Measurements from ENCODE around the gene TIAL1. TPM values are rescaled to one million over a fixed set of nuclear protein-coding genes. Genes with fewer than 3 reads are reported as not detected.

The TIAL1 gene
- total RNA-seq, 1 experiment from 2014 or later, result 94.1 TPM

GRCh38 chr10:119643306-119644204 lies 46.8 kb upstream of the TIAL1 start:
- Histone ChIP-seq H3K79me2 (ENCODE audit: low read depth) (no peaks in the 10 kb centered on the region), H3K27ac (no peak overlapping the region), H3K9me3 (ENCODE audit: insufficient read depth, low read depth) (no peaks in the 10 kb centered on the region), H3K27me3 (ENCODE audit: insufficient read depth, low read depth) (no peaks in the 10 kb centered on the region), H2AFZ (no peak overlapping the region), H3K4me2 (no peak overlapping the region), H3K4me1 (replicated peaks; ENCODE audit: insufficient read depth) (no peaks in the 10 kb centered on the region), H4K20me1 (ENCODE audit: insufficient read depth) (no peaks in the 10 kb centered on the region), H3K9me2 (ENCODE audit: insufficient read depth) (no peaks in the 10 kb centered on the region), H3F3A (ENCODE audit: insufficient read depth, low read depth) (no peaks in the 10 kb centered on the region), H3K4me3 (no peak overlapping the region), H3K36me3 (ENCODE audit: low read depth) (no peaks in the 10 kb centered on the region)
- ChIA-PET POLR2A (ENCODE audit: unreplicated experiment) (no interaction called here), CTCF (no interaction called here)
- TF ChIP-seq EZH2 (IDR thresholded peaks at IDR 0.05; ENCODE audit: low read depth), result no peak
- no TSS peak for BruUV-seq (replicated peaks)
- no peak for DNase-seq
- intact Hi-C loops (cut with micrococcal nuclease; ENCODE audit: unreplicated experiment), result no loop called here

DNA sequence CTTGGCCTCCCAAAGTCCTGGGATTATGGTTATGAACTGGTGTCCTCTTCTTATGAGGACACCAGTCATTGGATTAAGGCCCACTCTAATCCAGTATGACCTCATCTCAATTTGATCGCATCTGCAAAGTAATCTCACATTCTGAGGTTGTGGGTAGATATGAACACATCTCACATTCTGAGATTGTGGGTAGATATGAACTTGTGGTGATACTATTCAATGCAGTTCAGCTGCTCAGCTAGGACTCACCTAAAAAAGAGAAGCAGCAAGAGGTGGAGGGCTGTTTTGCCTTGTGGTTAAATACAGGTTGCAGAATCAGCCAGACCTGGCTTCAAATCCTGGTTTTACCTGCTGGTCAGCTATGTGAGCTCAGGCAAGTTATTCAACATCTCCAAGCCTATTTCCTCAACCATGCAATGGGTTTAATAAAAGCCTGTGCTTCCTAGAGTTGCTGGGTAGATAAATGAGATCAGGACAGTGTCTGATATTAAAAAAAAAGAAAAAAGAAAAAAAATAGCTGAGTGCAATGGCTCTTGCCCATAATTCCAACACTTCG lies 45.9 kb upstream of the TIAL1 start:
- no peak overlapping the region for H3K4me3 ChIP-seq
- BruUV-seq (replicated peaks), result no TSS peak
- no peaks in the 10 kb centered on the region for H3K4me1 ChIP-seq (replicated peaks; ENCODE audit: insufficient read depth)
- ChIA-PET CTCF (no interaction called here), POLR2A (ENCODE audit: unreplicated experiment) (no interaction called here)
- no peak overlapping the region for H3K27ac ChIP-seq
- H3K4me2 ChIP-seq, result no peak overlapping the region
- TF ChIP-seq EZH2 (IDR thresholded peaks at IDR 0.05; ENCODE audit: low read depth) (no peak), CTCF (conservative IDR thresholded peaks at IDR 0.05) (no peak)
- no peak overlapping the region for H2AFZ ChIP-seq
- no peaks in the 10 kb centered on the region for H3K36me3 ChIP-seq (ENCODE audit: low read depth)
- no peaks in the 10 kb centered on the region for H3F3A ChIP-seq (ENCODE audit: insufficient read depth, low read depth)
- intact Hi-C loops (cut with micrococcal nuclease; ENCODE audit: unreplicated experiment), result no loop called here
- no peaks in the 10 kb centered on the region for H4K20me1 ChIP-seq (ENCODE audit: insufficient read depth)
- H3K27me3 ChIP-seq (ENCODE audit: insufficient read depth, low read depth), result no peaks in the 10 kb centered on the region
- H3K79me2 ChIP-seq (ENCODE audit: low read depth), result no peaks in the 10 kb centered on the region
- no peaks in the 10 kb centered on the region for H3K9me2 ChIP-seq (ENCODE audit: insufficient read depth)
- DNase-seq, result peak in 1 of 2 experiments; percentile 68
- H3K9me3 ChIP-seq (ENCODE audit: insufficient read depth, low read depth), result no peaks in the 10 kb centered on the region

DNA sequence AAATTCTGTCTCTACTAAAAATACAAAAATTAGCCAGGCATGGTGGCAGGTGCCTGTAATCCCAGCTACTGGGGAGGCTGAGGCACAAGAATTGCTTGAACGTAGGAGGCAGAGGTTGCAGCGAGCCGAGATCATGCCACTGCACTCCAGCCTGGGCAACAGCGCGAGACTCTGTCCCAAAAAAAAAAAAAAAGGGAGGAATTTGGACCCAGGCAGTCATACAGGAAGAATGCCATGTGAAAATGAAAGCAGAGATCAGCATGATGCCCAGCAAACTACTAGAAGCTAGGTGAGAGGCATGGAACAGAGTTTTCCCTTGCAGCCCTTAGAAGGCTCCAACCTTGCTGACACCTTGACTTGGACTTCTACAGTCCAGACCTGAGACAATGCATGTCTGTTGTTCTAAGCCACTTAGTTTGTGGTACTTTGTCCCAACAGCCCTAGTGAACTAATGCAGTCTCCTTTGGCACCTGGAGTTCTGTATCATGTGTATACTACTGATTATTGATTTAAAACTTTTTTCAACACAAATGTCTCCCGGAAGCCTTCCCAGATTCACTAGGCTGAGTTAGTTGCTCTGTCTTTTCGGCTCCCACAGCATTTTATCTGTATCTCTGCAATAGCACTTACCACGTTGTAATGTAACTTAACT lies 44.2 kb upstream of the TIAL1 start:
- intact Hi-C loops (cut with micrococcal nuclease; ENCODE audit: unreplicated experiment), result no loop called here
- no peak overlapping the region for H3K4me2 ChIP-seq
- no peaks in the 10 kb centered on the region for H3K36me3 ChIP-seq (ENCODE audit: low read depth)
- H3K4me1 ChIP-seq (replicated peaks; ENCODE audit: insufficient read depth), result no peaks in the 10 kb centered on the region
- no peaks in the 10 kb centered on the region for H3K9me3 ChIP-seq (ENCODE audit: insufficient read depth, low read depth)
- no TSS peak for BruUV-seq (replicated peaks)
- CTCF ChIA-PET, result no interaction called here
- no peaks in the 10 kb centered on the region for H3K79me2 ChIP-seq (ENCODE audit: low read depth)
- H3K9me2 ChIP-seq (ENCODE audit: insufficient read depth), result no peaks in the 10 kb centered on the region
- no peak overlapping the region for H3K27ac ChIP-seq
- H3K4me3 ChIP-seq, result no peak overlapping the region
- H4K20me1 ChIP-seq (ENCODE audit: insufficient read depth), result no peaks in the 10 kb centered on the region
- no peaks in the 10 kb centered on the region for H3F3A ChIP-seq (ENCODE audit: insufficient read depth, low read depth)
- no peak for DNase-seq
- POLR2A ChIA-PET (ENCODE audit: unreplicated experiment), result no interaction called here
- TF ChIP-seq EZH2 (IDR thresholded peaks at IDR 0.05; ENCODE audit: low read depth) (no peak), CTCF (conservative IDR thresholded peaks at IDR 0.05) (no peak)
- no peaks in the 10 kb centered on the region for H3K27me3 ChIP-seq (ENCODE audit: insufficient read depth, low read depth)
- H2AFZ ChIP-seq, result no peak overlapping the region
